HG02623 (cell line): ENCODE data around the gene IZUMO4.

Experiments used
- ATAC-seq: cut with Tn5 transposase; IDR thresholded peaks from one replicate; pipeline ENCODE4 v1.9.1; 2021; ENCODE audit warnings: moderate library complexity; ENCODE audit not compliant: unreplicated experiment

Gene IZUMO4

DNA sequence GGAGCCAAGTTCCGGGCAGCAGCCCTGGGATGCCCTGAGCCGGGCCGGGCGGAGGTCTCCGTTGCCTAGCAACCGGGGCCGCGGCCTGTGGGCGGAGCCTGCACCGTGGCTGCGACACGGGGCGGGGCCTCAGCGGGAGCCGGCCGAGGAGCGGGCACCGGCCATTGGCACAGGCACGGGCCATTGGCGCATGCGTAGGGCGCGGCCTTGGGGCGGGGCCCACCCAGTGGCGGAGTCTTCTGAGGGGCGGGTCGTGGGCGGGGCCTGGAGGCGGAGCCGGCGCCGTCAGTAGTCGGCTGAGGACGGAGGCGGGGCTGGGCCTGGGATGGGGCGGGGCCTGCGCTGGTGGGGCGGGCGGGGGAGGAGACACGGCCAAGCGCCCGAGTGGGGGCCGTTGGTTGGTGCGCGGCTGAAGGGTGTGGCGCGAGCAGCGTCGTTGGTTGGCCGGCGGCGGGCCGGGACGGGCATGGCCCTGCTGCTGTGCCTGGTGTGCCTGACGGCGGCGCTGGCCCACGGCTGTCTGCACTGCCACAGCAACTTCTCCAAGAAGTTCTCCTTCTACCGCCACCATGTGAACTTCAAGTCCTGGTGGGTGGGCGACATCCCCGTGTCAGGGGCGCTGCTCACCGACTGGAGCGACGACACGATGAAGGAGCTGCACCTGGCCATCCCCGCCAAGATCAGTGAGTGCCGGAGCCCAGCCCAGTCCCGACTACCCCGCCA is at the start of gene IZUMO4:
Gene IZUMO4 (plus strand): TSS at position 436 of the 723 bp plus-strand sequence. CDS start 31 bp downstream, at position 467.
- ATAC-seq, result peak; percentile 61

DNA sequence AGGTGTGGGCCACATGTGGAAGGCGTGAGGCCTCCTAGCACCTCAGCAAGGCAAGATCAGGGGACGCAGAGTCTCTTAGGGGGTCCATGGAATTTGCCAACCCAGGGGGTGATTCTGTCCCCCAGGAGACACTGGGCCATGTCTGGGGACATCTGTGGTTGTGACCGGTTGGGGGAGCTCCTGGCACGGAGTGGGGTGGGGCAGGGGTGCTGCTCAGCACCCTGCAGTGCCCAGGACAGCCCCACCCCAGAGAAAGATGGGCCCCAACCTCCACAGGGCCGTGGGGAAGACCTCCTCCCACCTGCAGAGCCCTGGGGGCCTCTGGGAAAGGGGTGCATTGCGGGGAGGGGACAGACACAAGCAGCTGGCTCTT is 49.7 kb upstream of the IZUMO4 start:
- ATAC-seq, result no peak

- ATAC-seq, result no peak
These were observed 49.1 kb upstream of the IZUMO4 start for GRCh38 chr19:2047449-2048103.

GRCh38 chr19:2048104-2048958 is 48.4 kb upstream of the IZUMO4 start:
- ATAC-seq, result no peak

DNA sequence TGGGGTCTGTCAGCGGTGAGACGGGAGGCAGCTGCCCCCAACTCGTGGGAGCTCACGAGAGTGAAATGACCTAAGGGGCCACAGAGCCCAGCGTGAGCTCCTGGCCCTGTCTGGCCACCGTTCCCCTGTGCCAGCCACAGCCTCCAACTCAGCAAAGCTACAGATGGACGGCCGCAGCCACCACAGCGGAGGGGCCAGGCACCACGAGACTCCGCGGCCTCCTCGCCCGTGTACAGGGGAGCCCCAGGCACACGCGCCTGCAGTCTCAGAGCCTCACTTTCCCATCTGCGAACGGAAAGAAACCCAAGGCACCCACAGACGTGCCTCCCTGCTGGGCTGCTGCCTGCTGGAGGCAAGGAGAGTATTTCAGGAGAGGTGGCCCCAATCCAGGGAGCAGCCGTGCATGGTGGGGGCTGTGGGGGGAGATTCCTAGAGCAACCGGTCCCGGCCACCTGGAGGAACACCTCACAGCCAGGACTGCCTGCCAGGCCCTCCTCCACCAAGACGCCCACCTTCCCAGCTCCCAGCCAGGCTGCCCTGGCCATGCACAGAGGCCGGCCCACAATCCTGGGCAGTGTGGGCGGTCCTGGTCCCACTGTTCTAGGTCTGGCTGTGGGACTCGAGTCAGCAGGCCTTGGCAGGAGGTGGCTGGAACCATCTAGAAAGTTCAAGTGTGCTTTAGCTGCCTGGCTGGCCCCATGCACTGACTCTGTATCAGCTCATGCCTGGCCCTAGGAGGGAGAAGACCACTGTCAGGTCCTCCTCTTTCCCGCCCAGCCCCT is 47.6 kb upstream of the IZUMO4 start:
- ATAC-seq, result no peak

- ATAC-seq, result no peak
These were observed 46.9 kb upstream of the IZUMO4 start for GRCh38 chr19:2049741-2050348.

GRCh38 chr19:2050349-2050990 is 46.2 kb upstream of the IZUMO4 start:
- ATAC-seq, result peak; percentile 20

DNA sequence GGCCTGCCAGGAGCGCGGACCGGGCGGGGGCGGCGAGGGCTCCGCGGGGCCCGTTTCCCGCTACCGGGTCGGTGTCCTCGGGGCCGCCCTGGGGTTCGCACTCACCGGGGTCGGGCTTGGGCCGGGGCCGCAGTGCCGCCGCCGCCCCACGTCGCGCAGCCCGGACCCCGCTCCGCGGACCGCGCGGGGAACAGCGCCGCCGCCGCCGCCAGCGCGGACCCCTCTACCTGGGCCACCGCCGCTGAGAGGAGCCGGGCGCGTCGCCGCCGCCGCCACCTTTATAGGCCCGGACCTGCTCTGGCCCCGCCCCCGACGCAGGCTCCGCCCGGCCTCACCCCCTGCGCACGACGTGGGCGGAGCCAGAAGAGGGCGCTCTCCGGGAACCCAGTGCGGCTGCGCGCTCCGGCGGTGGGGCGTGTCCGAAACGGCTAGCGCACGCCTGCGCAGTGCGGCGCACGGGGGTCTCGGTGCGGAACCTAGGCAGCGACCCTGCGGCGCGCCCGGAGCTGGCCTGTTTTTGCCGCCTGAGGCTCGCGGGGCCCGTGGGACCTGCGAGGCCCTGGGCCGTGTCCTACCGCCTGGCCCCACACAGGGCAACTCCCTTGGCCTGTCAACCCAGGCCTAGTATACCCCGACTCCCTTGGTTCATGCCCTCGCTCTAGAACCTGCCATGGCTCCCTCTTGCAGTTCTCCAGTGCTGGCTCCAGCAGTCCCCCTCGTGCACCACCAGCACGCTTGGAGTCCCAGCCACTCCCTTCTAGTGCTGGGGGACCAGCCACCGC is 45.5 kb upstream of the IZUMO4 start, which contains the start of gene MKNK2:
Gene MKNK2 (minus strand): TSS at position 254 of the 782 bp plus-strand sequence. CDS start 393 bp downstream, outside the sequence.
- peak; percentile 47 for ATAC-seq

- ATAC-seq, result no peak
These were observed 44.7 kb upstream of the IZUMO4 start for GRCh38 chr19:2051773-2052704.

- ATAC-seq, result no peak
These were observed 42.9 kb upstream of the IZUMO4 start for GRCh38 chr19:2053601-2054389.

DNA sequence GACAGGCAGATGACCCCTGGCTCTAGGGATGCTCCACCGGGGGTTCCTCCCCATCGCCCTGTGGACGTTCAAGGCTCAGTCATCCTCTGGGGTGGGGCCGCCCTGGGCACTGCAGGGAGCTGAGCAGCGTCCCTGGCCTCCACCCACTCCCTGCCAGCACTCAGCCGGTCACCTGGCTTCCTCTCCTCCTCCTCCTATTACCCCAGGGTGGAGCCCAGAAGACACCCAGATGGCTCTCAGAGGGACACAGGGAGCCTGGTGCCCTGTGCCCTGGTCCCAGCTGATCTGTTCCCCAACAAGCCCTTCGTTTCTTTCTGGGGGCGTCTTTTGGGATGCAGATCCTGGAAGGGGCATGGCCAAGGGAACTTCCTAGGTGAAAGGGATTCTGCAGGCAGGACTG is 42.0 kb upstream of the IZUMO4 start:
- no peak for ATAC-seq

DNA sequence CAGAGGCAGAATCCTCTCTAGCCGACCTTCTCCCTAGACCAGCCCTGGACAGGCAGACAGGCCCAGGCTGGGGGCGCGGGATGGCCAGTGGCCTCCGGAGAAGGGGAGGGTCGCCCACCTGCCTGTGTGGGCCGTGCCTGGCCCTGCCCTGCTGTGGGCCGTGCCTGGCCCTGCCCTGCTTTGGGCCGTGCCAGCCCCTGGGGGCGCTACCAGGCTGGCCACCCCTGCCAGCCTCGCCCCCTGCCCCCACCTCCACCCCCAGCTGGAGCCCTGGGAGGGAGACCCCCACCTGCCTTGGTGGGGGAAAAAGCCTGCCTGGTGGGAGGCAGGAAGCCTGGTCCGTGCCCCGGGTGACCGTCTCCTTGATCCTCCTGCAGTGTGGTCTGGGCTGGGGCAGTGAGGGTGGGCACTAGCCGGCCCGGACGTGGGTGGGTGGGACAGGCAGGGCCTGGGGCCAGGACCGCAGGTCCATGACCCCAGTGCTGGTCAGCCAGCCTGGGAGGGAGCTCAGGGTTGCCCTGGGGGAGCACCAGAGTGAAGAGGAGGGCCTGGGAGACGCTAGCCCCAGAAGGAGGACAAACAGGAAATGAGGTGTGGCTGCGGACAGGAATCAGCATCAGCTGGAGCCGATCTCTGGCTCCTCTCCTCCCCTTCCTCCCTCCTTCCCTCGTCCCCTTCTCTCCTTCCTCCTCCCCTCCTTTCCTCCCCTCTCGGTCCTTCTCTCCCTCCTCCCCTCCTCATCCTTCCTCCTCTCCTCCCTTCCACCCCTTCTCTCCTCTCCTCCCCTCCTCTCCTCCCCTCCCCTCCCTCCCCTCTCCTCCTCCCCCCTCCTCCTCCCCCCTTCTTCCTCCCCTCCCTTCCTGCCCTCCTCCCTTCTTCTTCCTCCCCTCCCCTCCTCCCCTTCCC is 40.5 kb upstream of the IZUMO4 start:
- ATAC-seq, result no peak

GRCh38 chr19:2056837-2057192 is 39.9 kb upstream of the IZUMO4 start:
- no peak for ATAC-seq

- no peak for ATAC-seq
These were observed 38.9 kb upstream of the IZUMO4 start for GRCh38 chr19:2057484-2058469.
